GM15510 (cell line): Measurements from ENCODE around the gene DENND1A.

Experiments used
- POLR2A ChIP-seq: IDR thresholded peaks from 3 replicates; pipeline ENCODE4 v1.6.1; 2011; ENCODE audit warnings: borderline replicate concordance; ENCODE audit not compliant: insufficient read length; ENCODE audit errors: extremely low read depth

Gene DENND1A

DNA sequence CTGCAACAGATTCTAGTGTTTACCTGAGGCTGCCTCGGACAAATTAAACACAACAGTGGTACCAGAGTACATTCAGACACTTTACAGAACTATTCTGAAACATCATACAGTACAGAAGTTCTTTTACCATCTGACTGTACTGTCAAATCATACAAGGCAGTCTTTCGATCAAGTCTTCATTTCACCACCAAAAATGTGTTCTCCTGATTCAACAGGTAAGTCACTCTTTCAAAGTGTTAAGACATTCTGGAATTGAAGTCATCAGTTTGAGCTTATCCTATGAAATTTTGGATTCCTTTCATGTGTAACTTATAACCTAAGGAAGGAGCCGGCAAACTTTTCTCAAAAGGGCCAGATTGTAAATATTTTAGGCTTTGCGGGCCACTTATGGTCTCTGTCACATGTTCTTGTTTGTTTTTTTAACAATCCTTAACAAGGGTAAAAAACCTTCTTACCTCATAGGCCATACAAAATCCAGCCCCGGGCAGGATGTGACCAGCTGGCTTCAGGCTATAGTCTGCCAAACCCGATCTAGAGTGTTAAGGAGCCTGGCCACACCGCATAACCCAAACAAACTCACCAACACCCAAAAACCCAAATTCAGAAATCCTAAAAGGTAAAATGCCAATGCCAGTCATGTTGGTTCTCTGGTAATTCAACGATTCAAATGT, 151.6 kb downstream of the DENND1A start:
- no peak for TF ChIP-seq POLR2A

DNA sequence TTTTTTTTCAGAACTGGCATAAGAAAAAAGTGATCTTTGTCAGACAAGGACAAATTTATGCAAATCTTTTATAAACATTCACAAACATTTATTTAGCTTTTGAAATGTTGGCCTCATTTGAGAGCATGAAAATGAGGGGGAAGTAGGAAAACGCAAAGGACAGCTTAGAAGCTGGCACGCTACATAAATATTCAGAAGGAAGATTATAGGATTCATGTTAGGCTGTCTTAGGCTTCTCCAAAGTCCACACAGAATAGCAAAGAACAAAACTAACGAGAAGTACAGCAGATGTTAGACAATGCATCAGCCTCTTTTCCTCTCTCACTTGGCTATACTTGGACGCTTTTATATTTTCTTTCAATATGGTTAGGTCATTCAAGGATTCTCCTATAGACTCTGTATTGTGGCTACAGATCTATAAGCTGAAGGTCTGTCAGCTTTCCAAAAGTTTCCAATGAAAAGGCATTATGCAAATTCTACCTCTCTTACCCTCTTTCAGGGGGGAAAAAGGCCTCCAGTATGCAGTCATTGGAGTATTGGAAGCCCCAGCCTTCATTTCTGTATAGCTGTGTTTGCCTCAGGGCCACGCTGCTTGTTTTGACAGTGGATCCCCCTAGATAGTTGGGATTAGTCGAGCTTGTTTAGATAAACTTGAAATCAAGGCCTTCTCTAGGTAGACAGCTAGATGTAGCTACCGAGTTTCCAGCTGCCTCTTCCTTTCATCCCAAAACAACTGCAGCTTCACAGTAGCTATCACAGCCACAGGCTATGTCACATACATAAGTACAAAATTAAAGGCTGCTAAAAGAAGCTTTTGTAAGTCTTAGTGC, 153.0 kb downstream of the DENND1A start:
- TF ChIP-seq POLR2A, result no peak

DNA sequence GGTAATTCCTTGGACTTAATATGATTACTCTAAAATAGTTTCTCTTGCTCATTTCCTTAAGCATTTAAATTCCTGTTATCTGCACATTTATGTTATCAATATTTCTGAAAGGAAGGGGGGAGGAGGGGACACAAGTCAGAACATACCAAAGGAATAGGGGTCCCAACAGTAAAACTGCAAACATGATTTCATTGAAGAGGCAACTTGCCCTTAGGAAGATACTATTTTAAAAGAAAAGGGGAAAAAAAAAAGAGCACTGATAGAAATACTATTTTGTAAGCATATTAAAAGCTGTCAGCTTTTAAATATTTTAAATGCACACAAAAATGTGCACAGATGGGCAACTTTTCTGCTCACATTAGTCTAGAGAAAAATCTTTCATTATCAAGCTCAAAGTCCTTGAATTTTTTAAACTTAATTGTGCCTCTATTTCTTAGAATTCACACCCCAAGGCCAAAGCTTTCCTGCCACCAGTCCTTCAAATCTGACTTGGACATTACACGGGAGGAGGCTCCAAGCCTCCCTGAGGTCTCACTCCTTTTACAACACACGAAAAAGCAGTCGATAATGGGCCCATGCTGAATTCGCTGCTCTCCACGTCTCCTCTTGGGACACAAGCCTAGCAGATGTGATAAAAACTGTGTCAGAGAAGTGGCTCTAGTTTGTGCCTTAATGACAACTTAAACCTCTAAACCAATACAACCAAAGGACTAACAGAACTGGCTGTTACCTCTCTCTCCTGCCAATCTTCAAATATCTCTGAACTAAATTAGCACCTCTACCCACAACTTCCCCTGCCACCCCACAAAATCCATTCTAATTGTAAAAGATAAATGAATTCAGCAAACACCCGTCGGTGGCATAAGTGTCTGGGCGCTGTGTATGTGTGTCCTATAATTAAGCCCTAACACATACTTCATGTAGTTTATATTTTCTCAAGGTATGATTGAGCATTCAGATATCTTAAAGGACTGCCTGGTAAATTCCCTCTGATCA, 154.3 kb downstream of the DENND1A start:
- TF ChIP-seq POLR2A, result no peak

DNA sequence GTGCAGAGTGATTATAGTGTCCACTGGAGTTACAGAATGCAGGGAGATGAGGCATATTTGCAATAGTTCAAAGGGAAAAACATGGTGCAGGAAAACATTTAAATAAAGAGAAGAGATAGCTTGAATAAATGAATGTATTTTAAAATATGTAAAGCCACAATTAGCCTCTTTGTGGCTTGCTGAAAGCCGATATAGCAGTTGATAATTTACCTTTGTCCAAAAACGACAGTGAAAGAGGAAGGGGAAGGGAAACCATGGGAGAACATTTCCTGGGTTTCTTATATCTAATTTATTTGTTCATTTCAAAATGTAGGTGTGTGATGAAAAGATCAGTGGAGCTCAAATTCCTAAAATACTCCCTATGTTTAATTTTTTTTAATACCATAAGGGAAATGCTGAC, 156.1 kb downstream of the DENND1A start:
- TF ChIP-seq POLR2A, result no peak

DNA sequence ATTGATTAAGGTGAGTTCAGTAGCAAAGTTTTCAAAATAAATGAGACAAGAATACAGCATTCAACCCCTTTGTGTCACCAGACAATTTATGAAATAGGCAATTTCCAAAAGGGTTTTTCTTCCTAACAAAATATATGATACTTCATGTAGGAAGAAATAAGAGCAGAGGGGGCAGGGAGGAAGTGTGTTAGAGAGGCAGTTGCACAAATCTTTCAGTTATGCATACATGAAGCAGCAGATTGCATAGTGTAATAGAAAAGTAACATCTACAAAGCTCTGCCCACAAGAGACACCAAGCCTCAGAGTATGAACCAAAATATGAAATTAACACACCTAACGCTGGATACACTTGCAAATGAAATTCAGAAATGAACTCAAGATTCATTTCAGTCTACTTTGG, 157.0 kb downstream of the DENND1A start:
- no peak for TF ChIP-seq POLR2A

DNA sequence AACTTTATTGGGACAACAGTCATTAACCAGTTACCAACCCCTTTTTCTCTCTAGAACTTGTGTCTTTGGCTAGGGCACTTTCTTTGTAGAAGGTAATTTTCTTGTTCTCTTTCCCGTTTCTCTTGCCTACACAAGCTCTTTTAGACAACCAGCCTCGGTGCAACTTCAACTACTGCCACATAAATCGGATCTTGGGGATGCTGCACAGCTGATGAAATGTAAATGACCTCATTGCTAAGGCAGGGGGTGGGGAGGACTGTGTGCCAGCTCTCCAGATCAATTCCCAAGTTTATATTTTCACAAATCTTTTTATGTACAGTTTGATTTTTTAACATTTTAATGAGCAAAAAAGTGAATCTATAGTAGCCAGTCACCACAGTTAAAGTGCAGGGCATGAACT, 157.6 kb downstream of the DENND1A start:
- TF ChIP-seq POLR2A, result no peak

DNA sequence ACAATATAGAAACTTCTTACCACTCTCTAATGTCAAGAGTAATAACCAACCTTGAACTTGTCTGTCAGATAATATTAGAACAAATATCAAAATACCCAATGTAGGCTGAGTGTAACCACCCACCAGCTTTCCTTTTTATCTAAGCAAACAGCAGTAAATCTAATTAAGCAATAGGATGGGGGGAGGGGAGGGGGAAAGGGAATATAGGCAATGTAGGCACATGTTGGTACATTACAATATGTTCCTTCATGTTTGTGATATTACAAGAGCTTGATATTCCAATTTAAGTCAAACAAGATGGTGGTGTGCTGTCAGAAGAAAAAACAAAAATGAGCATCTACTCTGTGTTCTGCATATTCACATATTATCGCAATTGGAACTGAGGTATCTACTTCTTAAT, 158.2 kb downstream of the DENND1A start:
- TF ChIP-seq POLR2A, result no peak

DNA sequence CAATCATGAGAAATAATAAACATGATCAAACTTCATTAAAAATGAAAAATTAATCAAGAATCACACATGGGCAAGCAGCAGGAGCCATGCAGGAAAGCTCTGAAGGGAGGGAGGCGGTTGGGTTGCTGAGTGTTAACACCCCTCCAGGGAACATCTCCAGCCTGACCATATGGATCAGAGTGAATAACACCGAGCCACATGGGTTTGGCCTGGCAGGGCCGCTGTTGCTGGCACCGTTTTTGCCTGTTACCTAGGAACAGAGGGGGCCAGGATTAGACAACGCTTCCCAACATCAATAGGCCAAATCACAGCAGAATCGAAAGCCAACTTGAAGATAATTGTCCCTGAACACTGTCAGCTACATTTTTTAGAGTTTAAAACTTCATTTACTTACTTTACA, 160.2 kb downstream of the DENND1A start:
- no peak for TF ChIP-seq POLR2A

GRCh38 chr9:123763910-123764588, 165.9 kb downstream of the DENND1A start:
- TF ChIP-seq POLR2A, result no peak

DNA sequence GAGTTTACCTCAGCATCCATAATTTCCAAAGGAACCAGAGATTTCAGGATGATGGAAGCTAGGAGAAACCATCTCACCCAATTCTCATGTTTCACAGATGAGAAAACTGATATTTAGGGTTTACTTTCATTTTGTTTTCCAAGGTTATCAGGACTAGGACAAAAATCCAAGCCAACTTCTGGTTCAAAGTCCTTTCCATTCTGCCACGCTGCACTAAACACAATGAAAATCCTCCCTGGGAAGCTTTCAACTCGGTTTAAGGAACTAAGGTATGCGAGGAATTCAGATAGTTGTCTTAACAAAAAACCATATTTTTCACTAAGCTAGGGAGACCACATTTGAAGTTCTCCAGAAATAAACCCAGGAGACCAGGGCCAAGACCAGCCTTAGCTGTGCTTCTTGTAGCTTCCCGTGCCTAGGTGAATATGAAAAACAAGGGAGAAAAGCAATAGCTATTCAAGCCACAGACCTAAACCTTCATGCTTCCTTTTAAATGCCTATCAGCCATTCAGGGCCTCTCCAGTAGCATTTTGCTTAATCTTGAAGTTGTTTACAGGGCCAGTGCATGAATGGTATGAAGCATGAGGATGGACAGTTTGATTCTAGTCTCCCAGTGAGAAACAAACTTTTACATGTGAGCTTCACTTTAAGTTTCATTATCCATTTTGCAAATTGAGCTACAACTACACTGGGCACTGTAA, 167.9 kb downstream of the DENND1A start:
- no peak for TF ChIP-seq POLR2A

GRCh38 chr9:123757960-123758359, 172.0 kb downstream of the DENND1A start:
- TF ChIP-seq POLR2A, result no peak

DNA sequence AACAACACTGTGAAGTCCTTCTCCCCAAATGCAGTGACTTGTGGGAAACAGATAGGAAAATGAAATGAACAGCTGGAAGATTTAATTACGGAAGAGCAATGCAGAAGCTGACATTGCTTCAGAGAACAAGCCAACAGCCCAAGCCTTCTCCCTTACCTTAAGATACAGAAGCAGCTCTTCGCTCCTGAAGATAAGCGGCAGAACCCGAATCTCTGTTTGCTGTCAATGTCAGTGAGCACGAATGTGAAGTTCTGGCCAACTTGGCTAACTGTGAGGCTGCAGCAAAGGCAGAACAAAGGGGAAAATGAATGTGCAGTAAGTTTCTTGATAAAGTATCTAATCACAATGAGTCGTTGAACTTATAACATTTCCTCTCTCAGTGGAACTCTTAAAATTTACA, 172.4 kb downstream of the DENND1A start:
- no peak for TF ChIP-seq POLR2A

DNA sequence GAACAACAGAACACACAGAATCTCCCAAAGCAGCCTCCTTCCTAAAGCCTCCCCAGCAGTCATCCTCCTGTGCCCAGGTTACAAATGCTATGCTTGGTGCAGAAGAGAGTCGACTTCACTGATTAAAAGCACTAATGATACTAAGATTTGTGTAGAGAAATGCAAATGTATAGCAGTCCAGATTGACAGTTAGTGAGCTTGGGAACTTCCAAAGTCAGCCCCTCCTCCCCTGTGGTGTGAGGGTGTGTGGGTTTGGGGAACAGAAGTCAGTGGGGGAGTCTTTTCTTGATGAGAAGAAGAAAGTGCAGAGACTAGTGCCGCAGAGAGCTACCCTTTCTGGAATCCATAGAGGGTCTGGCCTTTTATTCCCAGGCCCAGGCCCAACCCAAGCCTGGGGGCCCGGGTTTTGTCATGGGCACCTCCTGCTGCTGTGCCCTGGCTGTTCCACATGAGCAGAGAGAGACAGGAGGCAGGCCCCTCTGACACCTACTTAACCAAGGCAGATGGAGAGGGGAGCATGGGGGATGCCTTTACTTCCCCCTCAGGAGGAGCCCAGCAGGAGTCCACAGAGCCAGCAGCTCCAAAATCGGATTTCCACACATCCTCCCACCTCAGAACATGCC, 173.3 kb downstream of the DENND1A start:
- no peak for TF ChIP-seq POLR2A
